Retinal pigment epithelial cell (primary cell): ENCODE results near the gene CACTIN.
A peak's percentile ranks its signal among the peaks of the same experiment; 100 is the strongest.

Source experiments
- DNase-seq: peaks from one replicate; pipeline ENCODE4 v3.0.0-alpha.2; 2010; ENCODE audit warnings: low read depth
- H3K4me3 ChIP-seq: 2 replicates; pipeline ENCODE4 v1.5.1; 2011; ENCODE audit warnings: mild to moderate bottlenecking, low read length, control low read depth, moderate library complexity
- TF ChIP-seq, protein P1 (sequence below): conservative IDR thresholded peaks from 2 replicates; pipeline ENCODE4 v1.5.1; 2011; ENCODE audit warnings: low read depth, low read length, control low read depth, inconsistent platforms

The CACTIN gene

DNA sequence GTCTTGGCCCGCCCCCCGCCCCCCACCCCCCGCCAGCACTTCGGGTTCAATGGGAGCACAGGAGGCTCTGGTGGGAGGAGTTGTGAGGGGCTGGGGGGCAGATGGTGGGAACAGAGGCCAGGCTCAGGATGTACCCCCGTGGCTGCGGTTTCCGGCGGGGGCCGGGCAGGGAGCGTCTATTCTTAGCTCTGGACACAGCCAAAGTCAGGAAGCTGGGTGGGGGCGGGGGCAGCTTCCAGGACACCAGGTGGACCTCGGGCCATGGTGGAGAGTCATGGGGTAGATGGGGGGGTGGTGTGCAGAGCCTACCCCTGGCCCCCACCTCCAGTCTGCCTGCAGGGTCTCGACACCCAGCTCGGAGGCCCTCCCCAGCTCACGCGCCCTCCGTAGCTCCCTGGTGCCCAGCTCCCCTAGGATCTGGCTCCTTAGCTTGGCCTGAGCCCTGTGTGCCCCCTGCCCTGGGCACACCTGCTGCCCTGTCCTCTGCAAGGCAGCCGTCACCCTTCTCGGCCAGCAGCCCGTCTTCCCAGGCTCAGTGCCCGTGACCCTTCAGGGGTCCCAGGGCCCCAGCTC lies 17.8 kb downstream of the CACTIN start:
- DNase-seq, result no peak
- no peak overlapping the region for H3K4me3 ChIP-seq
- TF ChIP-seq, protein P1, sequence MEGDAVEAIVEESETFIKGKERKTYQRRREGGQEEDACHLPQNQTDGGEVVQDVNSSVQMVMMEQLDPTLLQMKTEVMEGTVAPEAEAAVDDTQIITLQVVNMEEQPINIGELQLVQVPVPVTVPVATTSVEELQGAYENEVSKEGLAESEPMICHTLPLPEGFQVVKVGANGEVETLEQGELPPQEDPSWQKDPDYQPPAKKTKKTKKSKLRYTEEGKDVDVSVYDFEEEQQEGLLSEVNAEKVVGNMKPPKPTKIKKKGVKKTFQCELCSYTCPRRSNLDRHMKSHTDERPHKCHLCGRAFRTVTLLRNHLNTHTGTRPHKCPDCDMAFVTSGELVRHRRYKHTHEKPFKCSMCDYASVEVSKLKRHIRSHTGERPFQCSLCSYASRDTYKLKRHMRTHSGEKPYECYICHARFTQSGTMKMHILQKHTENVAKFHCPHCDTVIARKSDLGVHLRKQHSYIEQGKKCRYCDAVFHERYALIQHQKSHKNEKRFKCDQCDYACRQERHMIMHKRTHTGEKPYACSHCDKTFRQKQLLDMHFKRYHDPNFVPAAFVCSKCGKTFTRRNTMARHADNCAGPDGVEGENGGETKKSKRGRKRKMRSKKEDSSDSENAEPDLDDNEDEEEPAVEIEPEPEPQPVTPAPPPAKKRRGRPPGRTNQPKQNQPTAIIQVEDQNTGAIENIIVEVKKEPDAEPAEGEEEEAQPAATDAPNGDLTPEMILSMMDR, result no peak

DNA sequence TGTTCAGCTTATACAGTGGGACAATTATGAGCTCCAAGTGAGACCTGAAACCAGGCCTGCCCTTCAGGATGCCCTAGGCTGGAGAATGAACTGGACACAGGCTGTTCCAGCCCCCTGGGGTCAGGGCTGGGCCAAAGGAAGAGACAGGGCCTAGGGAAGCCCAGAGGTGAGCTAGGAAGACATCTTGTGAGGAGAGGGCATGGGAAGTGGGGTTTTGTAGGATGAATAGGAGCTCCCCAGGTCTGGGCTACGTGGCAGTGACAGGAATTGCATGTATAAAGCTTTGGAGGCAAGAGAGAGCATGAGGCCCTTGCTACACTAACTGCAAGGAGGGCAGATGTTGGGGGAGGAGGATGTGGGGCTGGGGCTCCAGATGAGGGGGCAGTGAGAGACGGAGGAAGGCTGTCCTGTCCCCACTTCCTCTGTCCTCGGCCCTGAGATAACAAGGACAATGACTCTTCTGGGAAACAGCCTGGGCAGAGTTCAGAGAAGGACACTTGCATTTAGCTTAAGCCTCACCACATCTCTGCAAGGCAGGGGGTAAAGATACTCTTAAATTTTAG lies 18.4 kb downstream of the CACTIN start:
- TF ChIP-seq, protein P1, result no peak
- DNase-seq, result no peak
- H3K4me3 ChIP-seq, result no peak overlapping the region

DNA sequence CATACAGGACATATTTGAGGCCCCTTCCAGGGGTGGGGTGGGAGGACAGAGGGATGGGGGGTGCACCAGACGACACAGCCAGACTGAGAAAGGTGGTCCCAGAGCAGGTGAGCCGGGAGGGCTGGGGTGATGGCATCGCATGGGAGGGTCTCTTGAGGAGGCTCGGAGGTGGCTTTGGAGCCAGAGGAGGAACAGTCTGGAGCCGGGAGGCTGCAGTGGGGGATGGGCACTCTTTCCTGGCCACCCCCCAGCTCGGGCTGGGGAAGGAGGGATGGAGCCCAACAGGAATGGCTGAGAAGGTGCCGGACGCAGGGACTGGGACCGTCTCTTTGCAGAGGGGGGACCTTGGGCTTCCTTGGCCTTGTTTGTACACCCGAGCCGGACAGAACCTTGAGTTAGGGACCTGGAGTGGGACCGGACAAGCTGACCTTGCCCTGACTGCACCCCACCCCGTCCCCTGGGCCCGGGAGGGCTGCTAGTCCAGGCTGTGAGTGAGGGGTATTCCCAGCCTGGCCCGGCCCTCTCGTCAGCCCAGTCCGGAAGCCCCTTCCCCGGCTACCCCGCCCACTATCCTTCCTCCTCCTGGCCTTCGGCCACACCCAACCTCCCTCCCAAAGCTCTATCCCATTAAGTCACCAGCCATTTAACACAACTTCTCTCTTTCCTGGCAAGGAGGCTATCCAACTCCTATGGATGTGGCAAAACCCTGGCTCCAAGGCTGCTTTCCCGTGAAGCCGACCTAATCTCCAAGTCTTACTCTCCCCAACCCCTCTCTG lies 19.1 kb downstream of the CACTIN start:
- TF ChIP-seq, protein P1, result no peak
- H3K4me3 ChIP-seq, result peak overlapping the region; percentile 44
- DNase-seq, result no peak

DNA sequence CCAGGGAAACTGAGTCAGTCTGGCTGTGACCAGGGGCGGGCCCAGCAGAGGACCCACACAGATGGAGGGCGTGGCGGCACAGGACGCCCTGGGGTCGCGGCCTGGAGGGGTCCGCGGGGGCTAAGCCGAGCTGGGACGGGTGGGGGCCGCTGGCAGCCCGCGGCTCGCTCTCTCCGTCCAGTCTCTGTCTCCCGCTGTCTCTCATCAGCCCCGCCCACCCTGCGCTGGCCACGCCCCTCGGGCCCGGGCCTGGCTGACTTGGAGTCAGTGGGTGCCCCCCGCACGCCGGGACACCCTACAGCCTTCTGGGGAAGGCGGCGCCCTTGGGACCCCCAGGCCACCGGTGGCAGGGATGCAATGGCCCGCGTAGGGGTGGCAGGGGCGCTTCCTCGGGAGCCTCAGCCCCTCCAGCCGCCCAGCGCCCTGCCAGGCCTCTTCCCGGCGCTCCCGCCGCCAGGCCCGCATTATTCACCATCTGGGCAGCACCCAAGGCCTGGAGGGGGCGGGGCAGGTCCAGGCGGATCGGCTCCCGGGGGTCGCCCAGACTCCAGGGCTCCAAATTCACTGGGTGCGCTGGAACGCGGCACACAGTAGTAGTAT lies 19.8 kb downstream of the CACTIN start, which contains the start of gene TBXA2R:
Gene TBXA2R, minus strand, starts transcription at position 186 of the 600 bp plus-strand sequence. CDS start 6,241 bp downstream, outside the sequence.
- TF ChIP-seq, protein P1, result no peak
- H3K4me3 ChIP-seq, result peak within 1 kb of the TSS; percentile 44
- DNase-seq, result no peak

DNA sequence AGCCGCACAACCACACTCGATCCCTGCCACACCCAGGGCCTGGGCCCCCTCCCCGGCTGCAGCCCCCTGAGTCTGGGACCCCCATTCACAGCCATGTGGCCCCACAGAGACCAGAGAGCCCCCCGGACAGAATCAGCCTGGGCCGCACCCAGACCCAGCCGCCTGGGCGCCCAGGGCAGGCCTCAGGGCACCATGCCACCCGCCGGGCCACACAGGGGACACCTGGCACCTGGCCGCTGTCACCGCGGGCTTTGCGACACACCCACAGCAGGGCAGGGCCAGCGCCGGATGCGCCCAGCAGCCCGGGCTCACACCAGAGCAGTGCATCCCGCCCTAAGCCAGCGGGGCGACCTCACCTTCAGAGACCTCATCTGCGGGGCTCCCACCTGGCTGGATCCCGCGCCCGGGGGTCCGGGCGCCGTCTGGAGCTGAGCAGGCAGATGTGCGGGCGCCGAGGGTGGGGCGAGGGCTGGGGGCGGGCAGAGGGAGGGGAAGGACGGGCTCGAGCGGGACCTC lies 20.4 kb downstream of the CACTIN start:
- peak overlapping the region; percentile 44 for H3K4me3 ChIP-seq
- no peak for DNase-seq
- TF ChIP-seq, protein P1, result no peak

DNA sequence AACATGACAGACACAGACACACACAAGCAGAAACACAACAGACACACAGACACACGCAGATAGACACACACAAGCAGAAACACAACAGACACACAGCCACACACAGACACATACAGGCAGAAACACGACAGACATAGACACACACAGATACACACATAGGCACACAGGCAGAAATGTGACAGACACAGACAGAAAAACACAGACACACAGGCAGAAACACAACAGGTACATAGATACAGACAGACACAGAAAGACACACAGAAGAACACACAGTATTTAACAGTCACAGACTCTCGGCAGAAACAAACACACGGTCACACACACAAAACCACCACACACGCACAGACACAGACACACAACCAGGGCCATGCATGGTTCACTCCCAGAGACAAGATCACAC lies 20.8 kb downstream of the CACTIN start:
- TF ChIP-seq, protein P1, result no peak
- no peak overlapping the region for H3K4me3 ChIP-seq
- DNase-seq, result no peak
